ENCODE data around the gene UCHL1. TPM values are rescaled to one million over a fixed set of nuclear protein-coding genes. Genes with fewer than 3 reads are reported as not detected.

Gene UCHL1
- total RNA-seq, 1 donor from 2014 or later: 807 TPM

DNA sequence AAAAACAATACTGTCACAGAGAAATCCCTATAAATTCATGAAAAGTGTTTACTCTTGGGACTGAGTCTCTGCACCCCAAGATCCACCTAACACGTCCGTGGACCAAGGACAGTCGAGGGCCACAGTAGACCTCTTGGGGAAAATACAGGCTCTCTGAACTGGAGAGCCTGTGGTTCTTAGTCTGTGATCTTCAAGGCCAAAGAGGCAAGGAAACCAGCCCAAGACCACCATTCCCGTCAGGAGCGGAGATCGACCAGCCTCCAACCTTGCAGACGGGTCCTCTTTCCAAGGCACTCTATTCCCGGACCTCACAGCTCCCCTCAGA is 40.8 kb upstream of the UCHL1 start:
- DNase-seq (ENCODE audit: low spot score): no peak
- Mint-ChIP-seq H3K9me3 (ENCODE audit: low read depth) (no peaks in the 10 kb centered on the region), H3K4me1 (ENCODE audit: low read depth) (peaks cover 44% of the 10 kb centered on the region), H3K4me3 (ENCODE audit: unreplicated experiment) (peak overlapping the region; percentile 78), H3K27ac (ENCODE audit: unreplicated experiment) (peak overlapping the region; percentile 98), H3K36me3 (ENCODE audit: low read depth) (no peaks in the 10 kb centered on the region), H3K27me3 (ENCODE audit: low read depth) (no peaks in the 10 kb centered on the region)
- TF ChIP-seq, protein P1, sequence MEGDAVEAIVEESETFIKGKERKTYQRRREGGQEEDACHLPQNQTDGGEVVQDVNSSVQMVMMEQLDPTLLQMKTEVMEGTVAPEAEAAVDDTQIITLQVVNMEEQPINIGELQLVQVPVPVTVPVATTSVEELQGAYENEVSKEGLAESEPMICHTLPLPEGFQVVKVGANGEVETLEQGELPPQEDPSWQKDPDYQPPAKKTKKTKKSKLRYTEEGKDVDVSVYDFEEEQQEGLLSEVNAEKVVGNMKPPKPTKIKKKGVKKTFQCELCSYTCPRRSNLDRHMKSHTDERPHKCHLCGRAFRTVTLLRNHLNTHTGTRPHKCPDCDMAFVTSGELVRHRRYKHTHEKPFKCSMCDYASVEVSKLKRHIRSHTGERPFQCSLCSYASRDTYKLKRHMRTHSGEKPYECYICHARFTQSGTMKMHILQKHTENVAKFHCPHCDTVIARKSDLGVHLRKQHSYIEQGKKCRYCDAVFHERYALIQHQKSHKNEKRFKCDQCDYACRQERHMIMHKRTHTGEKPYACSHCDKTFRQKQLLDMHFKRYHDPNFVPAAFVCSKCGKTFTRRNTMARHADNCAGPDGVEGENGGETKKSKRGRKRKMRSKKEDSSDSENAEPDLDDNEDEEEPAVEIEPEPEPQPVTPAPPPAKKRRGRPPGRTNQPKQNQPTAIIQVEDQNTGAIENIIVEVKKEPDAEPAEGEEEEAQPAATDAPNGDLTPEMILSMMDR (IDR thresholded peaks at IDR 0.05): no peak

DNA sequence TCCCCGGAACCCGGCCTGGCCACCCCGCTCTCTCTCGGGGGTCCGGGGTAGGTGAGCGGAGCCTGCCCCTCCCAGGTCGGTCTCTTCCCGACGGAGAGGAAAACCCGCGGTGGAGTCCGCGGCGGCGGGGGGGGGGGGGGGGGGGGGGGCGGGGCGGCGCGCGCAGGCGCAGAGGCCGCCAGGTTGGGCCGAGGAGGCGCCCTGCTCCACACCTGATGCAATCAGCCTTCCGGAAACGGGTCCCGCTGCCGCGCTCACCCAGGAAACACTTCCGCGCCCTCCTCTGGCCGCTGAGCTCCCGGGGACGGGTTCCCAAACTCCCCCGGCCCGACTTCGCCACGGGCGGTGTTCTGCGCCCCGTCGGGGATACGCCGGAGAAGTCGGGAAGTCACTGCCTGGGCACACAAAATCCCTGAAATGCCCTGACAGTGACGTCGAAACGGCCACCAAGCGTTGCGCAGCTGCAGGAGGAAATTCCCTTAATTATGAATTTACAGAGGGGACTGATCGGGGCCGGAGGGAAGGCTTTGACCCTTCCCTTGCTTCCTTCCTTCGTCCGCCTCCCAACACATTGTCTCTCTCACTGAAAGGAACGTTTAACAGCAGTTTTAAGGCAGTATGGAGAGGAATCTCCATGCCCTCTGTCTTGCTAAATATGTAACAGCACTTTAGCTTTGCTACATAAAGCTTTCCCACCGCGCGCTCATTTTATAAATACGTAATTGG is 40.3 kb upstream of the UCHL1 start:
- H3K4me3 Mint-ChIP-seq (ENCODE audit: unreplicated experiment): peak overlapping the region; percentile 78
- H3K27me3 Mint-ChIP-seq (ENCODE audit: low read depth): no peaks in the 10 kb centered on the region
- TF ChIP-seq, protein P1 (IDR thresholded peaks at IDR 0.05): peak; percentile 79
- H3K4me1 Mint-ChIP-seq (ENCODE audit: low read depth): peaks cover 44% of the 10 kb centered on the region
- no peaks in the 10 kb centered on the region for H3K36me3 Mint-ChIP-seq (ENCODE audit: low read depth)
- H3K27ac Mint-ChIP-seq (ENCODE audit: unreplicated experiment): peak overlapping the region; percentile 98
- H3K9me3 Mint-ChIP-seq (ENCODE audit: low read depth): no peaks in the 10 kb centered on the region
- DNase-seq (ENCODE audit: low spot score): no peak

DNA sequence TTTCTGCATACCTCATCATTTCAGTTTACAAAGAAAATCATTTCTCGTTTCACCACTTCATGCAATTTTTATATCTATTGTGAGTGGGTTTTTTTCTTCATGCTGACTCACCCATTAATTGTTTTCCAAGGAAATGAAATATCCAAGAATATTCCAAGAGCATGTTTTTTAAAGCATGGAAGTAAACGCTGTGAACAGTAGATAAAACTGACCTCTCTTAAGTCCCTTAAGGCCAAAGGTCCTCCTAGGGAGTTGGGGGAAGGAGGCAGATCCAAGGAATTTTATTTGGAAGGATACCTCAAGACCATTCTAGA is 39.8 kb upstream of the UCHL1 start:
- Mint-ChIP-seq H3K36me3 (ENCODE audit: low read depth) (no peaks in the 10 kb centered on the region), H3K4me3 (ENCODE audit: unreplicated experiment) (peak overlapping the region; percentile 78), H3K27ac (ENCODE audit: unreplicated experiment) (peak overlapping the region; percentile 98), H3K9me3 (ENCODE audit: low read depth) (no peaks in the 10 kb centered on the region), H3K27me3 (ENCODE audit: low read depth) (no peaks in the 10 kb centered on the region), H3K4me1 (ENCODE audit: low read depth) (peaks cover 39% of the 10 kb centered on the region)
- no peak for DNase-seq (ENCODE audit: low spot score)
- TF ChIP-seq, protein P1 (IDR thresholded peaks at IDR 0.05): no peak

DNA sequence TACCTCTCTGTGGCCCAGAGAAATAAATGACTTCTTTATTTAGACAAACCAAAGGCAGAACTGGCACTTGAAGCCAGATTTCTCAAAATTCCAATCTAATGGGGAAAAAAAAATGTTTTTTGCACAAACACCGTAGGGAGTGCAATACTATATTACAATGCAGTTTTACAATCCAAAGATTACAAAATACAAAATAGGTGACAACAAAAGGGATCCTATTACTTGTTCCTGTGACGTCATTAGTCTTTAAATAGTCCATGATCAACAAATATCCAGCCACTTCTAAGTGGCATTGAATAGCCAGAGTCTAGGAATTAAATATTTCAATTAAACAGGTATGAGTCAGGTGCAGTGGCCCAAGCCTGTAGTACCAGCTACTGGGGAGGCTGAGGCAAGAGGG is 39.4 kb upstream of the UCHL1 start:
- peaks cover 35% of the 10 kb centered on the region for H3K4me1 Mint-ChIP-seq (ENCODE audit: low read depth)
- H3K36me3 Mint-ChIP-seq (ENCODE audit: low read depth): no peaks in the 10 kb centered on the region
- DNase-seq (ENCODE audit: low spot score): no peak
- no peaks in the 10 kb centered on the region for H3K27me3 Mint-ChIP-seq (ENCODE audit: low read depth)
- TF ChIP-seq, protein P1 (IDR thresholded peaks at IDR 0.05): no peak
- no peaks in the 10 kb centered on the region for H3K9me3 Mint-ChIP-seq (ENCODE audit: low read depth)
- peak overlapping the region; percentile 98 for H3K27ac Mint-ChIP-seq (ENCODE audit: unreplicated experiment)
- peak overlapping the region; percentile 78 for H3K4me3 Mint-ChIP-seq (ENCODE audit: unreplicated experiment)

DNA sequence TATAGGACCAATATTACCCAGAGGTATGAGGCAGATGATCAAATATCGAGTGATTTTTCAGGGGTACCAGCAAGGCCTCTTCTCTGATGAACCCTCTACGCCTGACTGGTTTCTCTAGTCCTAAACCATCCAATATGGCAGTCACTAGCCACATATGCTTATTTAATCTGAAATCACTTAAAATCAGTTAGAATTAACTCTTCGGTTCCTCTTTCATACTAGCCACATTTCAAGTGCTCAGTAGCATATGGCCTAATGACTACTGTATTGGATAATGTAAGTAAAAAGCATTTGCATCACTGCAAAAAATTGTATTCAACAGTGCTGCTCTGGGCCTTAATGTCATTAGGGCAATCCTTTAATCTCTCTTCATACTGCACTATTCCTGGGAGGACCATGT is 38.0 kb upstream of the UCHL1 start:
- no peaks in the 10 kb centered on the region for H3K36me3 Mint-ChIP-seq (ENCODE audit: low read depth)
- no peaks in the 10 kb centered on the region for H3K9me3 Mint-ChIP-seq (ENCODE audit: low read depth)
- no peaks in the 10 kb centered on the region for H3K27me3 Mint-ChIP-seq (ENCODE audit: low read depth)
- peaks cover 24% of the 10 kb centered on the region for H3K4me1 Mint-ChIP-seq (ENCODE audit: low read depth)
- DNase-seq (ENCODE audit: low spot score): no peak
- TF ChIP-seq, protein P1 (IDR thresholded peaks at IDR 0.05): no peak
- no peak overlapping the region for H3K27ac Mint-ChIP-seq (ENCODE audit: unreplicated experiment)
- H3K4me3 Mint-ChIP-seq (ENCODE audit: unreplicated experiment): no peak overlapping the region
